Measurements from ENCODE around the gene ZBTB14.

- TF ChIP-seq CTCF (IDR thresholded peaks at IDR 0.05) (no peak), EZH2 (IDR thresholded peaks at IDR 0.05) (no peak), EZH2phosphoT487 (IDR thresholded peaks at IDR 0.05) (no peak)
Measured at GRCh38 chr18:5287854-5288253, 7.7 kb downstream of the ZBTB14 start.
